GM23338 (cell line): ENCODE measurements around the gene PHF20. TPM values are rescaled to one million over a fixed set of nuclear protein-coding genes. Genes with fewer than 3 reads are reported as not detected.

Experiments
- ATAC-seq: fragments of 200-7000 bp; cut with Tn5 transposase; 3 replicates; pipeline ENCODE4 v1.9.1; 2020
- DNase-seq: peaks from one replicate; pipeline ENCODE4 v3.0.0-alpha.2; 2015; ENCODE audit warnings: low spot score
- H2AFZ ChIP-seq: fragments of 200-600 bp; sonication (generic); 2 replicates; pipeline ENCODE4 v1.8.0; 2016; ENCODE audit warnings: antibody characterized with exemption, mild to moderate bottlenecking, moderate library complexity
- H3F3A ChIP-seq: fragments of 200-600 bp; sonication (generic); replicated peaks from 2 replicates; pipeline ENCODE4 v1.8.0; 2017; ENCODE audit warnings: antibody characterized with exemption, mixed run types, low read depth
- H3K27ac ChIP-seq: fragments of 200-600 bp; sonication (generic); 2 replicates; pipeline ENCODE4 v1.6.1; 2016; ENCODE audit warnings: low read depth
- H3K27me3 ChIP-seq: fragments of 200-600 bp; sonication (generic); 2 replicates; pipeline ENCODE4 v1.8.0; 2016; ENCODE audit warnings: mild to moderate bottlenecking, mixed run types, moderate library complexity; ENCODE audit not compliant: insufficient read depth
- H3K36me3 ChIP-seq: fragments of 200-600 bp; sonication (generic); 2 replicates; pipeline ENCODE4 v1.8.0; 2016; ENCODE audit warnings: mild to moderate bottlenecking; ENCODE audit not compliant: insufficient read depth
- H3K4me1 ChIP-seq: fragments of 200-600 bp; sonication (generic); 2 replicates; pipeline ENCODE4 v1.8.0; 2016; ENCODE audit warnings: mild to moderate bottlenecking, moderate library complexity; ENCODE audit not compliant: insufficient read depth
- H3K4me2 ChIP-seq: fragments of 200-600 bp; sonication (generic); 2 replicates; pipeline ENCODE4 v1.7.1; 2017; ENCODE audit warnings: mixed run types
- H3K4me3 ChIP-seq: fragments of 200-600 bp; sonication (generic); 2 replicates; pipeline ENCODE4 v1.6.1; 2016; ENCODE audit warnings: mixed run types
- H3K79me2 ChIP-seq: fragments of 200-600 bp; sonication (generic); replicated peaks from 2 replicates; pipeline ENCODE4 v1.8.0; 2017; ENCODE audit warnings: mild to moderate bottlenecking; ENCODE audit not compliant: insufficient read depth
- H3K9me2 ChIP-seq: fragments of 200-600 bp; sonication (generic); 2 replicates; pipeline ENCODE4 v1.8.0; 2017; ENCODE audit not compliant: insufficient read depth
- H4K20me1 ChIP-seq: fragments of 200-600 bp; sonication (generic); replicated peaks from 2 replicates; pipeline ENCODE4 v1.8.0; 2017; ENCODE audit warnings: mild to moderate bottlenecking; ENCODE audit not compliant: insufficient read depth
- H3K27ac Mint-ChIP-seq: 2 replicates; pipeline ENCODE4 v1.8.0; 2020; ENCODE audit warnings: inconsistent platforms, mild to moderate bottlenecking, moderate library complexity, mixed read lengths
- H3K27me3 Mint-ChIP-seq: 3 replicates; pipeline ENCODE4 v1.8.0; 2022; ENCODE audit warnings: low read depth, mild to moderate bottlenecking, moderate library complexity, mixed read lengths, inconsistent platforms; ENCODE audit not compliant: insufficient read depth, poor library complexity
- H3K36me3 Mint-ChIP-seq: 3 replicates; pipeline ENCODE4 v1.8.0; 2021; ENCODE audit warnings: low read depth, mild to moderate bottlenecking, inconsistent platforms, moderate library complexity, mixed read lengths
- H3K4me1 Mint-ChIP-seq: 3 replicates; pipeline ENCODE4 v1.8.0; 2020; ENCODE audit warnings: mild to moderate bottlenecking, inconsistent platforms, mixed read lengths
- H3K4me3 Mint-ChIP-seq: 3 replicates; pipeline ENCODE4 v1.8.0; 2021; ENCODE audit warnings: moderate library complexity, mild to moderate bottlenecking, inconsistent platforms, mixed read lengths
- H3K9me3 Mint-ChIP-seq: 3 replicates; pipeline ENCODE4 v1.8.0; 2020; ENCODE audit warnings: moderate library complexity, mild to moderate bottlenecking, inconsistent platforms, mixed read lengths
- CREB1 ChIP-seq: fragments of 250-450 bp; sonication (Bioruptor Pico); IDR thresholded peaks from 2 replicates; pipeline ENCODE4 v1.5.0; 2020; ENCODE audit warnings: low read depth, mild to moderate bottlenecking, moderate library complexity
- CTCF ChIP-seq, 2 experiments: fragments of 200-600 bp in 1 of 2; sonication (generic) in 1 of 2; conservative IDR thresholded peaks; 2 replicates each; pipeline versions ENCODE4 v1.5.1 to v1.6.1; 2016 to 2017; ENCODE audit warnings: antibody characterized with exemption in 2 of 2, low read depth in 2 of 2, mild to moderate bottlenecking in 2 of 2, moderate library complexity in 1 of 2
- ETS1 ChIP-seq: IDR thresholded peaks from 2 replicates; pipeline ENCODE4 v1.6.1; 2016; ENCODE audit warnings: antibody characterized with exemption
- EZH2 ChIP-seq: fragments of 200-600 bp; sonication (generic); IDR thresholded peaks from one replicate; pipeline ENCODE4 v1.8.0; 2017; ENCODE audit warnings: antibody characterized with exemption, mild to moderate bottlenecking, low read depth; ENCODE audit not compliant: unreplicated experiment
- EZH2phosphoT487 ChIP-seq: fragments of 200-600 bp; sonication (generic); IDR thresholded peaks from one replicate; pipeline ENCODE4 v1.8.1; 2018; ENCODE audit warnings: antibody characterized with exemption; ENCODE audit not compliant: unreplicated experiment
- JUNB ChIP-seq: IDR thresholded peaks from one replicate; pipeline ENCODE4 v1.6.1; 2016; ENCODE audit warnings: antibody characterized with exemption; ENCODE audit not compliant: unreplicated experiment
- NANOG ChIP-seq: IDR thresholded peaks from 2 replicates; pipeline ENCODE4 v1.6.1; 2016; ENCODE audit warnings: antibody characterized with exemption, borderline replicate concordance
- POLR2AphosphoS5 ChIP-seq: IDR thresholded peaks from 2 replicates; pipeline ENCODE4 v1.6.1; 2016; ENCODE audit warnings: antibody characterized with exemption, low read depth
- REST ChIP-seq: IDR thresholded peaks from one replicate; pipeline ENCODE4 v1.6.1; 2018; ENCODE audit warnings: antibody characterized with exemption; ENCODE audit not compliant: unreplicated experiment
- STAT1 ChIP-seq: IDR thresholded peaks from one replicate; pipeline ENCODE4 v1.6.1; 2016; ENCODE audit warnings: antibody characterized with exemption; ENCODE audit not compliant: unreplicated experiment
- ZNF114 ChIP-seq: fragments of 250-450 bp; sonication (Bioruptor Pico); IDR thresholded peaks from 2 replicates; pipeline ENCODE4 v1.5.0; 2020; ENCODE audit warnings: mild to moderate bottlenecking, moderate library complexity
- ZNF331 ChIP-seq: fragments of 250-450 bp; sonication (Bioruptor Pico); IDR thresholded peaks from 2 replicates; pipeline ENCODE4 v1.5.0; 2020; ENCODE audit warnings: low read depth, mild to moderate bottlenecking, moderate library complexity
- ZNF462 ChIP-seq: fragments of 250-450 bp; sonication (Bioruptor Pico); IDR thresholded peaks from 2 replicates; pipeline ENCODE4 v1.5.0; 2020; ENCODE audit warnings: mild to moderate bottlenecking, moderate library complexity
- polyA plus RNA-seq: library from polyadenylated mRNA; unstranded; fragments of >200 nt; fragmentation: Nextera tagmentation; extraction: Ambion mirVana; gene quantifications from 2 replicates; pipeline ENCODE4 v1.2.1, GENCODE V29; 2016
- total RNA-seq: library from RNA; depleted of rRNA; stranded (reverse); fragments of >200 nt; shearing (Covaris generic); gene quantifications from 2 replicates; pipeline ENCODE4 v1.2.3, GENCODE V29; 2014

Gene PHF20
- total and polyA plus RNA-seq, 2 experiments from 2014 or later: 71.8 to 103 TPM

GRCh38 chr20:35791097-35791496 lies 19.3 kb downstream of the PHF20 start:
- H3K27ac Mint-ChIP-seq: no peak overlapping the region

More at GRCh38 chr20:35791097-35791496, 19.3 kb downstream of the PHF20 start:
- no peak overlapping the region for H3K27ac ChIP-seq
- no peaks in the 10 kb centered on the region for H3F3A ChIP-seq
- no peak overlapping the region for H3K4me3 ChIP-seq
- TF ChIP-seq POLR2AphosphoS5 (no peak), CREB1 (no peak), EZH2 (no peak), JUNB (no peak), REST (no peak), ZNF462 (CRISPR knock-in tag) (no peak), EZH2phosphoT487 (no peak), ZNF114 (no peak), CTCF (conservative IDR thresholded peaks at IDR 0.05; ENCODE audit: low read depth in 2 of 2) (no peak), ETS1 (no peak), ZNF331 (CRISPR knock-in tag) (no peak), STAT1 (no peak), NANOG (no peak)
- DNase-seq (no peak), ATAC-seq (no peak)
- H4K20me1 ChIP-seq: peaks cover 25% of the 10 kb centered on the region
- no peak overlapping the region for H3K4me2 ChIP-seq
- H3K4me3 Mint-ChIP-seq: no peak overlapping the region
- H3K4me1 Mint-ChIP-seq: no peaks in the 10 kb centered on the region
- H3K27me3 Mint-ChIP-seq: peaks cover 8% of the 10 kb centered on the region
- H3K27me3 ChIP-seq: no peaks in the 10 kb centered on the region
- peaks cover 88% of the 10 kb centered on the region for H3K79me2 ChIP-seq
- no peaks in the 10 kb centered on the region for H3K36me3 Mint-ChIP-seq
- no peaks in the 10 kb centered on the region for H3K4me1 ChIP-seq
- no peaks in the 10 kb centered on the region for H3K9me2 ChIP-seq
- no peaks in the 10 kb centered on the region for H3K36me3 ChIP-seq
- H2AFZ ChIP-seq: no peak overlapping the region
- H3K9me3 Mint-ChIP-seq: no peaks in the 10 kb centered on the region
